PC-3 (cell line): ENCODE results near the gene RTP3. TPM values are rescaled to one million over a fixed set of nuclear protein-coding genes. Genes with fewer than 3 reads are reported as not detected.
"Not testable (repeated sequence)": the region's sequence is repeated elsewhere in the genome, so short reads cannot be mapped to it uniquely, and the experiment has no call there.

Source experiments
- ATAC-seq: fragments of 200-7000 bp; cut with Tn5 transposase; 2 replicates; pipeline ENCODE4 v1.9.1; 2020; ENCODE audit warnings: mild to moderate bottlenecking, moderate library complexity
- BruUV-seq: library from RNA; stranded (reverse); fragments of 400-500 nt; replicated peaks from 2 replicates; lab custom pipeline; 2021; lab: Mats Ljungman, UMichigan
- CTCF ChIA-PET: fragments of 300-600 bp; sonication (Branson Sonifier 250); formaldehyde crosslinking; loops from one replicate; lab custom pipeline; 2022; ENCODE audit warnings: antibody characterized with exemption; lab: Charles Lee
- POLR2A ChIA-PET: fragments of 300-600 bp; sonication (Branson Sonifier 250); formaldehyde crosslinking; loops from one replicate; lab custom pipeline; 2022; ENCODE audit warnings: antibody characterized with exemption; ENCODE audit not compliant: unreplicated experiment; lab: Charles Lee
- DNase-seq: peaks from one replicate; pipeline ENCODE4 v3.0.0-alpha.2; 2015
- H2AFZ ChIP-seq: fragments of 300-600 bp; sonication (generic); 2 replicates; pipeline ENCODE4 v1.6.0; 2016; ENCODE audit warnings: antibody characterized with exemption, low read length
- H3F3A ChIP-seq: fragments of 300-600 bp; sonication (generic); one replicate; pipeline ENCODE4 v1.6.0; 2017; ENCODE audit warnings: antibody characterized with exemption, low read length, control low read depth, mild to moderate bottlenecking; ENCODE audit not compliant: unreplicated experiment
- H3K27ac ChIP-seq: fragments of 300-600 bp; sonication (generic); 2 replicates; pipeline ENCODE4 v1.5.1; 2016; ENCODE audit warnings: mild to moderate bottlenecking, low read length
- H3K27me3 ChIP-seq: fragments of 300-600 bp; sonication (generic); 2 replicates; pipeline ENCODE4 v1.6.1; 2016; ENCODE audit warnings: low read length, mixed read lengths
- H3K36me3 ChIP-seq: fragments of 300-600 bp; sonication (generic); 2 replicates; pipeline ENCODE4 v1.6.1; 2016; ENCODE audit warnings: low read depth, mixed run types, low read length, mixed read lengths
- H3K4me1 ChIP-seq: fragments of 300-600 bp; sonication (generic); 2 replicates; pipeline ENCODE4 v1.5.1; 2016; ENCODE audit warnings: low read length; ENCODE audit not compliant: insufficient read depth
- H3K4me2 ChIP-seq: fragments of 300-600 bp; sonication (generic); 2 replicates; pipeline ENCODE4 v1.6.0; 2016; ENCODE audit warnings: low read length
- H3K4me3 ChIP-seq: fragments of 300-600 bp; sonication (generic); 2 replicates; pipeline ENCODE4 v1.5.1; 2016; ENCODE audit warnings: mild to moderate bottlenecking, low read length, mixed read lengths
- H3K79me2 ChIP-seq: fragments of 300-600 bp; sonication (generic); 2 replicates; pipeline ENCODE4 v1.6.1; 2017; ENCODE audit warnings: low read length, mixed read lengths
- H3K9ac ChIP-seq: fragments of 300-600 bp; sonication (generic); 2 replicates; pipeline ENCODE4 v1.6.0; 2016; ENCODE audit warnings: mild to moderate bottlenecking, low read length
- H3K9me2 ChIP-seq: fragments of 300-600 bp; sonication (generic); replicated peaks from 2 replicates; pipeline ENCODE4 v1.6.1; 2016; ENCODE audit warnings: mixed run types, low read length, mixed read lengths
- H3K9me3 ChIP-seq: fragments of 300-600 bp; sonication (generic); 2 replicates; pipeline ENCODE4 v1.6.1; 2016; ENCODE audit warnings: low read length, mixed read lengths
- H4K20me1 ChIP-seq: fragments of 300-600 bp; sonication (generic); 2 replicates; pipeline ENCODE4 v1.6.1; 2016; ENCODE audit warnings: low read length, mixed read lengths
- EZH2 ChIP-seq: fragments of 300-600 bp; sonication (generic); IDR thresholded peaks from one replicate; pipeline ENCODE4 v1.6.1; 2017; ENCODE audit warnings: antibody characterized with exemption, mild to moderate bottlenecking, low read length; ENCODE audit not compliant: unreplicated experiment
- EZH2phosphoT487 ChIP-seq: fragments of 300-600 bp; sonication (generic); IDR thresholded peaks from 2 replicates; pipeline ENCODE4 v1.6.1; 2018; ENCODE audit warnings: mild to moderate bottlenecking, antibody characterized with exemption, low read length, borderline replicate concordance
- intact Hi-C: fragments of 100-400 bp; cut with micrococcal nuclease; formaldehyde crosslinking; loops from 2 replicates; pipeline ENCODE4 v1.9.0; 2023
- total RNA-seq: library from RNA; depleted of rRNA; stranded (reverse); fragments of >200 nt; gene quantifications from 2 replicates; pipeline ENCODE4 v1.2.3, GENCODE V29; 2014
- TF ChIP-seq, protein P1 (sequence below): fragments of 300-600 bp; sonication (generic); conservative IDR thresholded peaks from 2 replicates; pipeline ENCODE4 v1.5.1; 2017; ENCODE audit warnings: antibody characterized with exemption, low read depth, mild to moderate bottlenecking, low read length

Gene RTP3
- total RNA-seq, 1 experiment from 2014 or later = not detected

DNA sequence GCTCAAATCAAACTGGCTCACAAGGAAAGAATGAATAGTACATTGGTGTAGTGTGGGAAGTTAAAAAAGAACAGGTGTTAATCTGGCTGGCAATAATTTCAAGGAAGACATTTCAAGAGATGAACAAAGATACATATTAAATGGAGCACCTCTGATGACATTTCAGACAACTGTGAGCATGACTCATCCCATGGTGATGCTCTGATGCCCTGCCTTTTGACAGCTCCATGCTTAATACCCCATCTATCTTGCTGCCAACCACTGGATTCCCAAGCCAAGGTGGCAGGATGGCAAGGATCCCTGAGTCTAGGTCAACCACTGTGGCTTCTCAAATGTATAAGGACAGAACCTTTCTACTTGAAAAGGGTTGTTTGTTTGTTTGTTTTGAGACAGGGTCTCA, 39.0 kb downstream of the RTP3 start:
- intact Hi-C loops = no loop called here
- TF ChIP-seq, protein P1, sequence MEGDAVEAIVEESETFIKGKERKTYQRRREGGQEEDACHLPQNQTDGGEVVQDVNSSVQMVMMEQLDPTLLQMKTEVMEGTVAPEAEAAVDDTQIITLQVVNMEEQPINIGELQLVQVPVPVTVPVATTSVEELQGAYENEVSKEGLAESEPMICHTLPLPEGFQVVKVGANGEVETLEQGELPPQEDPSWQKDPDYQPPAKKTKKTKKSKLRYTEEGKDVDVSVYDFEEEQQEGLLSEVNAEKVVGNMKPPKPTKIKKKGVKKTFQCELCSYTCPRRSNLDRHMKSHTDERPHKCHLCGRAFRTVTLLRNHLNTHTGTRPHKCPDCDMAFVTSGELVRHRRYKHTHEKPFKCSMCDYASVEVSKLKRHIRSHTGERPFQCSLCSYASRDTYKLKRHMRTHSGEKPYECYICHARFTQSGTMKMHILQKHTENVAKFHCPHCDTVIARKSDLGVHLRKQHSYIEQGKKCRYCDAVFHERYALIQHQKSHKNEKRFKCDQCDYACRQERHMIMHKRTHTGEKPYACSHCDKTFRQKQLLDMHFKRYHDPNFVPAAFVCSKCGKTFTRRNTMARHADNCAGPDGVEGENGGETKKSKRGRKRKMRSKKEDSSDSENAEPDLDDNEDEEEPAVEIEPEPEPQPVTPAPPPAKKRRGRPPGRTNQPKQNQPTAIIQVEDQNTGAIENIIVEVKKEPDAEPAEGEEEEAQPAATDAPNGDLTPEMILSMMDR = no peak
- TF ChIP-seq EZH2 (no peak), EZH2phosphoT487 (no peak)
- no peaks in the 10 kb centered on the region for H3K9me3 ChIP-seq
- DNase-seq = no peak
- no peak overlapping the region for H3K4me3 ChIP-seq
- H3F3A ChIP-seq = no peaks in the 10 kb centered on the region
- ChIA-PET CTCF (no interaction called here), POLR2A (no interaction called here)
- no TSS peak for BruUV-seq
- no peaks in the 10 kb centered on the region for H3K79me2 ChIP-seq
- H2AFZ ChIP-seq = no peak overlapping the region
- no peak for ATAC-seq
- peaks cover 22% of the 10 kb centered on the region for H3K4me1 ChIP-seq
- no peaks in the 10 kb centered on the region for H3K27me3 ChIP-seq
- H3K9me2 ChIP-seq = no peaks in the 10 kb centered on the region
- H3K27ac ChIP-seq = no peak overlapping the region
- no peak overlapping the region for H3K4me2 ChIP-seq
- no peak overlapping the region for H3K9ac ChIP-seq
- no peaks in the 10 kb centered on the region for H4K20me1 ChIP-seq
- H3K36me3 ChIP-seq = no peaks in the 10 kb centered on the region

DNA sequence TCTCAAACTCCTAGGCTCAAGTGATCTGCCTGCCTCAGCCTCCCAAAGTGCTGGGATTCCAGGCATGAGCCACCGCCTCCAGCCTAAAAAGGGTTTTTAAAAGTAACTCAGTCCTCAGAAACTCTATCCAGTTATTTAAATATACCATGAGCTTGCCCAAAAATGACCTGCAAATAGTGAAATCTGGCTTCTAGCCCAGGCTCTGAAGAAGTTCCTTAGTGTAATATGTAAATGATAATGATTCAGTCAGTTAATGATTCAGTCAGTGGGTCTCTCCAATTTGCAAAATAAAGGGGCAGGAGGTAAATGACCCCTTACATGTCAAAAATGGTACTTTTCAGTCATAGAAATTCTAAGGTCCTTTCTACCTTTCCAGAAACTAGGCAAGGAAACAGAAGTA, 39.5 kb downstream of the RTP3 start:
- Histone ChIP-seq H3K27ac (no peak overlapping the region), H3K36me3 (no peaks in the 10 kb centered on the region), H3K9ac (no peak overlapping the region), H3K4me3 (no peak overlapping the region), H4K20me1 (no peaks in the 10 kb centered on the region), H3K9me2 (no peaks in the 10 kb centered on the region), H2AFZ (no peak overlapping the region), H3K9me3 (no peaks in the 10 kb centered on the region), H3K4me1 (peaks cover 27% of the 10 kb centered on the region), H3K79me2 (no peaks in the 10 kb centered on the region), H3F3A (no peaks in the 10 kb centered on the region), H3K4me2 (no peak overlapping the region), H3K27me3 (no peaks in the 10 kb centered on the region)
- TF ChIP-seq EZH2phosphoT487 (no peak), EZH2 (no peak)
- TF ChIP-seq, protein P1 = no peak
- intact Hi-C loops = no loop called here
- ATAC-seq (no peak), DNase-seq (no peak)
- CTCF ChIA-PET = no interaction called here
- POLR2A ChIA-PET = no interaction called here
- BruUV-seq = no TSS peak

DNA sequence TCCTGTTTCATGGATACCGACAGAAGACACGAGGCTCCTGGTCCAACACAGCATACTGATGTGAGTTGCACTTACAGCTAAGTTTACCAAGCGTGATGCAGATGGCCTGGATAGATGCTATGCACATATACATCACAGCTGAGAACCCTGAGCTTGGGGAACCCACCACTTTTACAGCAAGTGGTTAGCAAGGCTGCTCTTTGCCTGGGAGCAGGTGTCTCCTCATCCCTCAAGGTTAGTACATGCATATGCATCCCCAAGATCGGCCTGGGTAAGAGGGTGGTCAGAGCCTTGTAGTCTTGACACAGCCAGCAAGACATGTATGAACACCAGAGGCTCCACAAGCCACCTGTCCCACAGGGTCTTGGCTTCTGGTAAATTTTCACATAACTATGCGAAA, 40.0 kb downstream of the RTP3 start:
- ChIA-PET CTCF (no interaction called here), POLR2A (no interaction called here)
- no peaks in the 10 kb centered on the region for H3K27me3 ChIP-seq
- no peaks in the 10 kb centered on the region for H3F3A ChIP-seq
- H3K9me2 ChIP-seq = no peaks in the 10 kb centered on the region
- H3K4me3 ChIP-seq = no peak overlapping the region
- no peak overlapping the region for H2AFZ ChIP-seq
- no peak for TF ChIP-seq EZH2
- no peak for TF ChIP-seq EZH2phosphoT487
- TF ChIP-seq, protein P1 = no peak
- H3K9me3 ChIP-seq = no peaks in the 10 kb centered on the region
- no peaks in the 10 kb centered on the region for H3K79me2 ChIP-seq
- intact Hi-C loops = no loop called here
- BruUV-seq = no TSS peak
- H3K4me2 ChIP-seq = no peak overlapping the region
- H3K4me1 ChIP-seq = peaks cover 32% of the 10 kb centered on the region
- no peak overlapping the region for H3K9ac ChIP-seq
- DNase-seq = no peak
- no peaks in the 10 kb centered on the region for H4K20me1 ChIP-seq
- no peak overlapping the region for H3K27ac ChIP-seq
- ATAC-seq = no peak
- no peaks in the 10 kb centered on the region for H3K36me3 ChIP-seq

DNA sequence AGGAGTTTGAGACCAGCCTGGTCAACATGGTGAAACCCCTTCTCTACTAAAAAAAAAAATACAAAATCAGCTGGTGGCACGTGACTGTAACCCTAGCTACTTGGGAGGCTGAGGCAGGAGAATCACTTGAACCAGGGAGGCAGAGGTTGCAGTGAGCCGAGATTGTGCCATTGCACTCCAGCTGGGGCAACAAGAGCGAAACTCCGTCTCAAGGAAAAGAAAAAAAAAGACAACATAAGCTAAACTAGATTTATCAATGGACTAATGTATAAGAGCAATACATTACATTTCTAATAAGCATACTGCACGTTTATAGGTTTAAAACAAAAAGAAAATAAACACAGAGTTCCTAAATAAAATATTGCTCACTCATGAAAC, 40.6 kb downstream of the RTP3 start:
- H3K9ac ChIP-seq = not testable (repeated sequence)

More for the DNA sequence above, 40.6 kb downstream of the RTP3 start:
- H3K79me2 ChIP-seq, H4K20me1 ChIP-seq, H3K27ac ChIP-seq, H3K36me3 ChIP-seq, H3F3A ChIP-seq, H3K4me3 ChIP-seq, BruUV-seq, DNase-seq, intact Hi-C loops, ATAC-seq, H3K9me2 ChIP-seq, H3K9me3 ChIP-seq, H3K27me3 ChIP-seq: not testable (repeated sequence)
- Histone ChIP-seq H2AFZ (peak overlapping the region; percentile 73), H3K4me1 (peaks cover 35% of the 10 kb centered on the region), H3K4me2 (peak overlapping the region; percentile 58)
- CTCF ChIA-PET = interaction anchor here (1.0 to 1.3 kb wide), 2 partner anchors 42 to 50 kb away, joined by 4 to 7 read pairs; no protein-coding TSS in a partner anchor
- POLR2A ChIA-PET = interaction anchor here (0.6 to 0.7 kb wide), 2 partner anchors 130 to 1926 kb away, joined by 3 read pairs; no protein-coding TSS in a partner anchor
